PC-9 (cell line): ENCODE results near the gene ABLIM2. TPM values are rescaled to one million over a fixed set of nuclear protein-coding genes. Genes with fewer than 3 reads are reported as not detected.

Experiments used
- BruUV-seq: library from RNA; stranded (reverse); fragments of 400-500 nt; replicated peaks from 2 replicates; lab custom pipeline; 2021; lab: Mats Ljungman, UMichigan
- CTCF ChIA-PET: fragments of 300-600 bp; sonication (Branson Sonifier 250); formaldehyde crosslinking; loops from one replicate; lab custom pipeline; 2022; ENCODE audit warnings: antibody characterized with exemption; lab: Charles Lee
- POLR2A ChIA-PET: fragments of 300-600 bp; sonication (Branson Sonifier 250); formaldehyde crosslinking; loops from one replicate; lab custom pipeline; 2022; ENCODE audit warnings: antibody characterized with exemption; ENCODE audit not compliant: unreplicated experiment; lab: Charles Lee
- DNase-seq, 2 experiments: peaks; one replicate each; pipeline versions ENCODE4 v3.0.0 to v3.0.0-alpha.2; 2015 to 2022; ENCODE audit warnings: mixed read lengths in 1 of 2
- H2AFZ ChIP-seq: fragments of 200-600 bp; sonication (generic); 2 replicates; pipeline ENCODE4 v1.8.1; 2017; ENCODE audit warnings: antibody characterized with exemption
- H3F3A ChIP-seq: fragments of 200-600 bp; sonication (generic); 2 replicates; pipeline ENCODE4 v1.8.1; 2017; ENCODE audit warnings: antibody characterized with exemption, mild to moderate bottlenecking, low read depth; ENCODE audit not compliant: insufficient read depth
- H3K27ac ChIP-seq: fragments of 200-600 bp; sonication (generic); 2 replicates; pipeline ENCODE4 v1.6.1; 2016; ENCODE audit warnings: mixed run types
- H3K27me3 ChIP-seq: fragments of 200-600 bp; sonication (generic); 2 replicates; pipeline ENCODE4 v1.6.1; 2016; ENCODE audit warnings: low read depth, mixed run types; ENCODE audit not compliant: insufficient read depth
- H3K36me3 ChIP-seq: fragments of 200-600 bp; sonication (generic); 2 replicates; pipeline ENCODE4 v1.6.1; 2016; ENCODE audit warnings: low read depth, mixed run types
- H3K4me1 ChIP-seq: fragments of 200-600 bp; sonication (generic); replicated peaks from 2 replicates; pipeline ENCODE4 v1.6.1; 2016; ENCODE audit warnings: mixed run types; ENCODE audit not compliant: insufficient read depth
- H3K4me2 ChIP-seq: fragments of 200-600 bp; sonication (generic); 2 replicates; pipeline ENCODE4 v1.6.1; 2017; ENCODE audit warnings: mixed run types
- H3K4me3 ChIP-seq: fragments of 200-600 bp; sonication (generic); 2 replicates; pipeline ENCODE4 v1.6.1; 2016; ENCODE audit warnings: mixed run types
- H3K79me2 ChIP-seq: fragments of 200-600 bp; sonication (generic); 2 replicates; pipeline ENCODE4 v1.6.1; 2017; ENCODE audit warnings: low read depth, mixed run types
- H3K9me2 ChIP-seq: fragments of 200-600 bp; sonication (generic); 2 replicates; pipeline ENCODE4 v1.8.1; 2017; ENCODE audit warnings: mild to moderate bottlenecking; ENCODE audit not compliant: insufficient read depth
- H3K9me3 ChIP-seq: fragments of 200-600 bp; sonication (generic); 2 replicates; pipeline ENCODE4 v1.8.1; 2016; ENCODE audit warnings: low read depth; ENCODE audit not compliant: insufficient read depth
- H4K20me1 ChIP-seq: fragments of 200-600 bp; sonication (generic); 2 replicates; pipeline ENCODE4 v1.8.1; 2017; ENCODE audit not compliant: insufficient read depth
- EZH2 ChIP-seq: fragments of 200-600 bp; sonication (generic); IDR thresholded peaks from 2 replicates; pipeline ENCODE4 v1.8.0; 2017; ENCODE audit warnings: antibody characterized with exemption, low read depth
- intact Hi-C: fragments of 100-400 bp; cut with micrococcal nuclease; formaldehyde crosslinking; loops from one replicate; pipeline ENCODE4 v1.10.0; 2022; ENCODE audit not compliant: unreplicated experiment
- total RNA-seq: library from RNA; stranded (reverse); gene quantifications from 2 replicates; pipeline ENCODE4 v1.2.3, GENCODE V29; 2021
- TF ChIP-seq, protein P1 (sequence below): fragments of 200-600 bp; sonication (generic); conservative IDR thresholded peaks from 2 replicates; pipeline ENCODE4 v1.6.1; 2017; ENCODE audit warnings: mixed run types, antibody characterized with exemption, mild to moderate bottlenecking, moderate library complexity

Gene ABLIM2
- total RNA-seq, 1 experiment from 2014 or later = 1.6 TPM

DNA sequence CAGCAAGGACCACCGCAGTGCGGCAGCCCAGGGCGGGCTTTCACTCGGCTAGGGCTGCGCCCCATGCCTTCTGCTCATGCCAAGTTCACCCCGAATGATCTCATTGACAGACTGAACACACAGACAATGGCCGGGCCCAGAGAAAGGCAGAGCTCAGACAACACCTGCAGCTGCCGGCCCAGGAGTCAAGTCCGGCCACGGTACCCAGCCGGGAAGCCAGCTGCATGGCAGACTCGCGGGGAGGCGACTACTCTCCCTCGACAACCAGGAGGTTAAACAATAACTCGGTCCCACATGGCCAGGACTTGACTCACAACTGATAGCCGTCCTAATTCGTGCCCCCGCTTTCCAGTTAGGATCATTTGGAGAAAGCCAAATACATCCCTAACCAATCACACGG, 50.4 kb downstream of the ABLIM2 start:
- H3K79me2 ChIP-seq = no peaks in the 10 kb centered on the region
- DNase-seq = no peak
- no peak overlapping the region for H3K27ac ChIP-seq
- no peaks in the 10 kb centered on the region for H3K4me1 ChIP-seq
- no peak for TF ChIP-seq EZH2
- TF ChIP-seq, protein P1, sequence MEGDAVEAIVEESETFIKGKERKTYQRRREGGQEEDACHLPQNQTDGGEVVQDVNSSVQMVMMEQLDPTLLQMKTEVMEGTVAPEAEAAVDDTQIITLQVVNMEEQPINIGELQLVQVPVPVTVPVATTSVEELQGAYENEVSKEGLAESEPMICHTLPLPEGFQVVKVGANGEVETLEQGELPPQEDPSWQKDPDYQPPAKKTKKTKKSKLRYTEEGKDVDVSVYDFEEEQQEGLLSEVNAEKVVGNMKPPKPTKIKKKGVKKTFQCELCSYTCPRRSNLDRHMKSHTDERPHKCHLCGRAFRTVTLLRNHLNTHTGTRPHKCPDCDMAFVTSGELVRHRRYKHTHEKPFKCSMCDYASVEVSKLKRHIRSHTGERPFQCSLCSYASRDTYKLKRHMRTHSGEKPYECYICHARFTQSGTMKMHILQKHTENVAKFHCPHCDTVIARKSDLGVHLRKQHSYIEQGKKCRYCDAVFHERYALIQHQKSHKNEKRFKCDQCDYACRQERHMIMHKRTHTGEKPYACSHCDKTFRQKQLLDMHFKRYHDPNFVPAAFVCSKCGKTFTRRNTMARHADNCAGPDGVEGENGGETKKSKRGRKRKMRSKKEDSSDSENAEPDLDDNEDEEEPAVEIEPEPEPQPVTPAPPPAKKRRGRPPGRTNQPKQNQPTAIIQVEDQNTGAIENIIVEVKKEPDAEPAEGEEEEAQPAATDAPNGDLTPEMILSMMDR = no peak
- no peak overlapping the region for H3K4me3 ChIP-seq
- no peak overlapping the region for H3K4me2 ChIP-seq
- H2AFZ ChIP-seq = no peak overlapping the region
- intact Hi-C loops = no loop called here
- BruUV-seq = no TSS peak
- CTCF ChIA-PET = no interaction called here
- POLR2A ChIA-PET = no interaction called here
- no peaks in the 10 kb centered on the region for H3K36me3 ChIP-seq
- H3K9me3 ChIP-seq = no peaks in the 10 kb centered on the region
- no peaks in the 10 kb centered on the region for H3F3A ChIP-seq
- no peaks in the 10 kb centered on the region for H3K9me2 ChIP-seq
- no peaks in the 10 kb centered on the region for H4K20me1 ChIP-seq
- H3K27me3 ChIP-seq = peaks cover 16% of the 10 kb centered on the region; the same call in 1 of the 2 replicates

DNA sequence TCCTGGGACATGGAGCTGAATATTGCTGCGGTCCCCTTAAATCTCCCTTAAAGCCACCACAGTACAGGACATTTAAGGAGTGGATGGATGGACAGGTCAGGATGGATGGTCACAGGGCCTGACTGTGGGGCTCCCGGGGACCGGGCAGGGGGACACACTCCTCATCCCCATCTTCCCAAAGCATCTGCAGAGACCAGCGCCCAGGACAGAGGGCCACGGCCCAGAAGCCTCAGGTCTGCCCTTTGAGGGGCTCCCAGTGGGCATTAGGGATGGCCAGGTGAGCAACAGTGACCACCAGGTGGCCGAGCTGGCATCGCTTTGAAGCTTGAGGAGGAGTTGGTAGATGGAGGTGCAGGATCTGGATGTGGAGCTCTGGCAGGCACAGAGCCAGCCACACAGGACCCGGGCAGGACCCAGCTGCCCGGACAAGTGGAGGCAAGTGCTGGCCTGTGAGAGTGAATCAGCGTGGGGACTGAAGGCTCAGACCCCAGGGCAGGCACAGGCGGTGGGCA, 51.4 kb downstream of the ABLIM2 start:
- Histone ChIP-seq H3K9me3 (no peaks in the 10 kb centered on the region), H3K9me2 (no peaks in the 10 kb centered on the region), H3K4me3 (no peak overlapping the region), H2AFZ (no peak overlapping the region), H3F3A (no peaks in the 10 kb centered on the region), H4K20me1 (no peaks in the 10 kb centered on the region), H3K36me3 (no peaks in the 10 kb centered on the region), H3K27ac (no peak overlapping the region), H3K79me2 (no peaks in the 10 kb centered on the region), H3K4me1 (no peaks in the 10 kb centered on the region), H3K4me2 (no peak overlapping the region), H3K27me3 (peaks cover 16% of the 10 kb centered on the region; the same call in 1 of the 2 replicates)
- BruUV-seq = no TSS peak
- CTCF ChIA-PET = no interaction called here
- POLR2A ChIA-PET = no interaction called here
- no peak for DNase-seq
- TF ChIP-seq, protein P1 = no peak
- no peak for TF ChIP-seq EZH2
- intact Hi-C loops = no loop called here

DNA sequence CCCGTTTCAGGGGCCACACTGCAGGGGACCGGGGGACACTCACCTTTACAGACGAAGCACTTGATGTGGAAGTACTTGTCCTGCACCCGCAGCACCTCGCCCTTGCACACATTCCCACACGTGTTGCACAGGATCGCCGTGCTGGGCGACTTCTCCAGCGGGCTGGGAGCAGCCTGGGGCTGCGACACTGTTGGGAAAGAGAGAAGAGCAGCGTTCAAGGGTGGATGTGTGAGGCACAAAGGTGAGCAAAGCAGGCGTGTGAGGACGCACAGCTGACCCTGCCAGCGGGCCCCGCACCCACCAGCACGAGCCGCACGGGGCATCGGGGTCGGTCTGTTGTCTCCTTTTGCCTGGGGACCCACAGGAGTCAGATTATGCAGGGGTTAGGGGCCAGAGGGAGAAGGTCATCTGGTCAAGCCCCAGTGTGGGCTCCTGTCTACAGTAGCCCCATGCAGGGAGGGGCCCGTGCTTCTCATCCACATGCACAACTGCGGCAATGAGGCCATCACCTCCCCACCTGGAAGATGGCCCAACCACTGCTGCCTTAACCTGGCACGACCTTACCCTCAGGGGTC, 52.1 kb downstream of the ABLIM2 start:
- Histone ChIP-seq H3K27ac (no peak overlapping the region), H3K27me3 (peaks cover 16% of the 10 kb centered on the region; the same call in 1 of the 2 replicates), H3K79me2 (no peaks in the 10 kb centered on the region), H3K9me3 (no peaks in the 10 kb centered on the region), H3K4me2 (no peak overlapping the region), H3K4me3 (no peak overlapping the region), H3K36me3 (no peaks in the 10 kb centered on the region), H2AFZ (no peak overlapping the region), H4K20me1 (no peaks in the 10 kb centered on the region), H3K9me2 (no peaks in the 10 kb centered on the region), H3K4me1 (no peaks in the 10 kb centered on the region), H3F3A (no peaks in the 10 kb centered on the region)
- intact Hi-C loops = no loop called here
- ChIA-PET POLR2A (no interaction called here), CTCF (no interaction called here)
- DNase-seq = no peak
- TF ChIP-seq, protein P1 = no peak
- no peak for TF ChIP-seq EZH2
- BruUV-seq = no TSS peak
